AG10803 (cell line): ENCODE results near the gene PON3.

Source experiments
- DNase-seq: peaks from one replicate; pipeline ENCODE4 v3.0.0; 2010; ENCODE audit warnings: low read depth
- H3K4me3 ChIP-seq: 2 replicates; pipeline ENCODE4 v1.5.1; 2011; ENCODE audit warnings: mild to moderate bottlenecking, low read length, control low read depth
- CTCF ChIP-seq: conservative IDR thresholded peaks from 2 replicates; pipeline ENCODE4 v1.5.1; 2011; ENCODE audit warnings: mild to moderate bottlenecking, low read length, control low read depth, inconsistent platforms

The PON3 gene

GRCh38 chr7:95411666-95412065 lies 15.5 kb upstream of the PON3 start:
- no peak for TF ChIP-seq CTCF
- DNase-seq: no peak
- H3K4me3 ChIP-seq: no peak overlapping the region

- no peak for DNase-seq
Observed at GRCh38 chr7:95411036-95411435, 14.9 kb upstream of the PON3 start.

GRCh38 chr7:95407751-95408150 lies 11.6 kb upstream of the PON3 start:
- TF ChIP-seq CTCF: no peak
- no peak for DNase-seq
- H3K4me3 ChIP-seq: no peak overlapping the region

More at GRCh38 chr7:95411036-95411435, 14.9 kb upstream of the PON3 start:
- no peak for TF ChIP-seq CTCF
- H3K4me3 ChIP-seq: no peak overlapping the region

- no peak for DNase-seq
- no peak for TF ChIP-seq CTCF
- no peak overlapping the region for H3K4me3 ChIP-seq
Observed at GRCh38 chr7:95405800-95406199, 9.6 kb upstream of the PON3 start.

- H3K4me3 ChIP-seq: no peak overlapping the region
- TF ChIP-seq CTCF: no peak
- no peak for DNase-seq
Observed at GRCh38 chr7:95405208-95405607, 9.0 kb upstream of the PON3 start.

GRCh38 chr7:95404316-95404865 lies 8.2 kb upstream of the PON3 start:
- peak; percentile 17 for DNase-seq
- H3K4me3 ChIP-seq: no peak overlapping the region
- no peak for TF ChIP-seq CTCF

GRCh38 chr7:95398155-95398940 lies 2.2 kb upstream of the PON3 start:
- no peak for TF ChIP-seq CTCF
- no peak overlapping the region for H3K4me3 ChIP-seq
- no peak for DNase-seq
